Astrocyte (in vitro differentiated cells and primary cell): ENCODE measurements around the gene UQCC5.

Experiments
- EZH2 ChIP-seq: IDR thresholded peaks from 2 replicates; pipeline ENCODE4 v1.6.1; 2012; ENCODE audit warnings: mild to moderate bottlenecking, low read length, inconsistent platforms; ENCODE audit not compliant: insufficient read depth
- TF ChIP-seq, protein P1 (sequence below): IDR thresholded peaks from 2 replicates; pipeline ENCODE4 v1.5.1; 2011; ENCODE audit warnings: low read depth, mild to moderate bottlenecking, inconsistent platforms, low read length, moderate library complexity; ENCODE audit not compliant: insufficient read depth

DNA sequence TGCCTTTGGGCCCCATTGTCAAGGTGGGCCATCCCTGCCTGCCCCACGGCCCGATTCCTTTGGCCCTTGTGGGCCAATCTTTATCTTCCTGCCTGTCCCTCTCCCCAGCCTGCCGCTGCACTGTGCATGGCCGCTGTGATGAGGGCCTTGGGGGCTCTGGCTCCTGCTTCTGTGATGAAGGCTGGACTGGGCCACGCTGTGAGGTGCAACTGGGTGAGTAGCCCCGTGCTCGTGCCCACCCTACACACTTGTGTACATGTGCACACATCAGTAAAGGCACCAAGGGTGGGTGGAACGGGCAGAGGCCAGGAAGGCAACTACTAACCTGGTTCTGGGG is 14.9 kb upstream of the UQCC5 start:
- TF ChIP-seq, protein P1, sequence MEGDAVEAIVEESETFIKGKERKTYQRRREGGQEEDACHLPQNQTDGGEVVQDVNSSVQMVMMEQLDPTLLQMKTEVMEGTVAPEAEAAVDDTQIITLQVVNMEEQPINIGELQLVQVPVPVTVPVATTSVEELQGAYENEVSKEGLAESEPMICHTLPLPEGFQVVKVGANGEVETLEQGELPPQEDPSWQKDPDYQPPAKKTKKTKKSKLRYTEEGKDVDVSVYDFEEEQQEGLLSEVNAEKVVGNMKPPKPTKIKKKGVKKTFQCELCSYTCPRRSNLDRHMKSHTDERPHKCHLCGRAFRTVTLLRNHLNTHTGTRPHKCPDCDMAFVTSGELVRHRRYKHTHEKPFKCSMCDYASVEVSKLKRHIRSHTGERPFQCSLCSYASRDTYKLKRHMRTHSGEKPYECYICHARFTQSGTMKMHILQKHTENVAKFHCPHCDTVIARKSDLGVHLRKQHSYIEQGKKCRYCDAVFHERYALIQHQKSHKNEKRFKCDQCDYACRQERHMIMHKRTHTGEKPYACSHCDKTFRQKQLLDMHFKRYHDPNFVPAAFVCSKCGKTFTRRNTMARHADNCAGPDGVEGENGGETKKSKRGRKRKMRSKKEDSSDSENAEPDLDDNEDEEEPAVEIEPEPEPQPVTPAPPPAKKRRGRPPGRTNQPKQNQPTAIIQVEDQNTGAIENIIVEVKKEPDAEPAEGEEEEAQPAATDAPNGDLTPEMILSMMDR: no peak
- TF ChIP-seq EZH2: no peak
